HepG2 (cell line): ENCODE results near the gene C2orf81. TPM values are rescaled to one million over a fixed set of nuclear protein-coding genes. Genes with fewer than 3 reads are reported as not detected.
A peak's percentile ranks its signal among the peaks of the same experiment; 100 is the strongest.

Experiments
- ATF3 ChIP-seq: sonication (generic); formaldehyde crosslinking; IDR thresholded peaks from 2 replicates; pipeline ENCODE4 v1.4.0; 2020; ENCODE audit warnings: missing genetic modification reagents
- ATF7 ChIP-seq, 2 experiments: fragments of 450-650 bp in 1 of 2; sonication (generic) in 1 of 2; formaldehyde crosslinking in 1 of 2; IDR thresholded peaks; 2 replicates each; pipeline versions ENCODE4 v1.4.0 to v1.6.1; 2016 to 2020; ENCODE audit warnings: antibody characterized with exemption in 1 of 2, mild to moderate bottlenecking in 1 of 2, missing genetic modification reagents in 1 of 2
- BHLHE40 ChIP-seq: IDR thresholded peaks from 2 replicates; pipeline ENCODE4 v1.6.1; 2011; ENCODE audit warnings: low read length, improper control_type of control experiment
- CHD2 ChIP-seq: IDR thresholded peaks from 2 replicates; pipeline ENCODE4 v1.6.1; 2011; ENCODE audit warnings: low read depth, low read length, improper control_type of control experiment
- HNRNPH1 ChIP-seq: fragments of 200-400 bp; formaldehyde crosslinking; optimal IDR thresholded peaks from 2 replicates; pipeline ENCODE3; 2017; ENCODE audit warnings: mild to moderate bottlenecking, low read depth, low read length
- IRF9 ChIP-seq: sonication (generic); formaldehyde crosslinking; IDR thresholded peaks from 2 replicates; pipeline ENCODE4 v1.8.0; 2022; ENCODE audit warnings: missing genetic modification reagents, mild to moderate bottlenecking, borderline replicate concordance
- LRRFIP1 ChIP-seq: sonication (generic); formaldehyde crosslinking; conservative IDR thresholded peaks from 2 replicates; pipeline ENCODE4 v1.4.0; 2020; ENCODE audit warnings: missing genetic modification reagents
- MYNN ChIP-seq: sonication (generic); formaldehyde crosslinking; IDR thresholded peaks from 2 replicates; pipeline ENCODE4 v1.4.0; 2020; ENCODE audit warnings: mild to moderate bottlenecking, low read depth, missing genetic modification reagents
- NKX3-1 ChIP-seq: sonication (generic); formaldehyde crosslinking; IDR thresholded peaks from 2 replicates; pipeline ENCODE4 v1.5.0; 2020; ENCODE audit warnings: missing genetic modification reagents
- NR2F6 ChIP-seq, 2 experiments: IDR thresholded peaks; 2 replicates each; pipeline ENCODE4 v1.6.1; 2016; ENCODE audit warnings: antibody characterized with exemption in 1 of 2, mild to moderate bottlenecking in 1 of 2
- RXRB ChIP-seq: IDR thresholded peaks from 2 replicates; pipeline ENCODE4 v1.6.1; 2016; ENCODE audit warnings: borderline replicate concordance, missing genetic modification reagents, missing compliant biosample characterization
- SNAI1 ChIP-seq: sonication (generic); formaldehyde crosslinking; IDR thresholded peaks from 2 replicates; pipeline ENCODE4 v1.5.0; 2020; ENCODE audit warnings: mild to moderate bottlenecking, missing genetic modification reagents, borderline replicate concordance
- SP2 ChIP-seq: sonication (generic); formaldehyde crosslinking; IDR thresholded peaks from 2 replicates; pipeline ENCODE4 v1.5.1; 2020; ENCODE audit warnings: mild to moderate bottlenecking, missing genetic modification reagents
- THYN1 ChIP-seq: sonication (generic); formaldehyde crosslinking; IDR thresholded peaks from 2 replicates; pipeline ENCODE4 v1.8.1; 2023; ENCODE audit warnings: low read depth, mild to moderate bottlenecking, moderate library complexity, missing genetic modification reagents, borderline replicate concordance
- WIZ ChIP-seq: sonication (generic); formaldehyde crosslinking; IDR thresholded peaks from 2 replicates; pipeline ENCODE4 v1.5.1; 2020; ENCODE audit warnings: mild to moderate bottlenecking, missing genetic modification reagents
- ZFP82 ChIP-seq: sonication (generic); formaldehyde crosslinking; IDR thresholded peaks from 2 replicates; pipeline ENCODE4 v1.5.1; 2020; ENCODE audit warnings: mild to moderate bottlenecking, missing genetic modification reagents, borderline replicate concordance
- ZNF282 ChIP-seq: fragments of 450-650 bp; IDR thresholded peaks from 2 replicates; pipeline ENCODE4 v1.6.1; 2018; ENCODE audit not compliant: partially characterized antibody
- ZNF335 ChIP-seq: sonication (generic); formaldehyde crosslinking; IDR thresholded peaks from 2 replicates; pipeline ENCODE4 v1.4.0; 2020; ENCODE audit warnings: missing genetic modification reagents
- ZNF33B ChIP-seq: sonication (generic); formaldehyde crosslinking; IDR thresholded peaks from 2 replicates; pipeline ENCODE4 v1.5.1; 2020; ENCODE audit warnings: mild to moderate bottlenecking, missing genetic modification reagents
- ZNF572 ChIP-seq: sonication (generic); formaldehyde crosslinking; IDR thresholded peaks from 2 replicates; pipeline ENCODE4 v1.5.1; 2020; ENCODE audit warnings: mild to moderate bottlenecking, missing genetic modification reagents
- ZNF703 ChIP-seq: sonication (generic); formaldehyde crosslinking; IDR thresholded peaks from 2 replicates; pipeline ENCODE4 v1.5.1; 2020; ENCODE audit warnings: missing genetic modification reagents, mild to moderate bottlenecking, moderate library complexity, borderline replicate concordance
- ZSCAN31 ChIP-seq: sonication (generic); formaldehyde crosslinking; IDR thresholded peaks from 2 replicates; pipeline ENCODE4 v1.5.0; 2020; ENCODE audit warnings: low read depth, mild to moderate bottlenecking, missing genetic modification reagents
- polyA plus RNA-seq, 8 experiments: library from polyadenylated mRNA; depleted of rRNA in 3 of 8; stranded (reverse) in 7 of 8; unstranded in 1 of 8; fragments of >200 nt; fragmentation: Illumina TruSeq in 4 of 8; extraction: Trizol in 4 of 8; gene quantifications; 2 replicates each; pipeline versions ENCODE4 v1.2.1 to v1.2.3, GENCODE V29; 2011 to 2016; ENCODE audit warnings: low read depth in 4 of 8, missing spikeins in 1 of 8, mixed read lengths in 1 of 8; ENCODE audit not compliant: insufficient read depth in 1 of 8
- total RNA-seq, 5 experiments: library from RNA; depleted of rRNA; stranded (reverse); fragments of >200 nt; fragmentation: Illumina TruSeq; extraction: Trizol; gene quantifications; 2 replicates each; pipeline ENCODE4 v1.2.3, GENCODE V29; 2016; ENCODE audit warnings: low read depth in 1 of 5
- TF ChIP-seq, protein P1 (sequence below): sonication (generic); formaldehyde crosslinking; IDR thresholded peaks from 2 replicates; pipeline ENCODE4 v1.4.0; 2020; ENCODE audit warnings: missing genetic modification reagents, mild to moderate bottlenecking, borderline replicate concordance

The C2orf81 gene
- total and polyA plus RNA-seq, 2 of the 13 experiments (the other 11 are each of a cell fraction or from before 2014, with no cell fraction given) = 0.15 to 0.17 TPM

- TF ChIP-seq LRRFIP1 (CRISPR knock-in tag) = no peak
- no peak for TF ChIP-seq ZNF703 (CRISPR knock-in tag)
- TF ChIP-seq NKX3-1 (CRISPR knock-in tag) = no peak
- peak; percentile 38; the same call in 1 of the 2 replicates for TF ChIP-seq SP2 (CRISPR knock-in tag)
- 0 out of 2 replicates have a peak, but pooled peaks have one; percentile 20 for TF ChIP-seq NR2F6 (IDR thresholded peaks at IDR 0.05)
- no peak for TF ChIP-seq NR2F6 (CRISPR knock-in tag; IDR thresholded peaks at IDR 0.05)
- TF ChIP-seq, protein P1, sequence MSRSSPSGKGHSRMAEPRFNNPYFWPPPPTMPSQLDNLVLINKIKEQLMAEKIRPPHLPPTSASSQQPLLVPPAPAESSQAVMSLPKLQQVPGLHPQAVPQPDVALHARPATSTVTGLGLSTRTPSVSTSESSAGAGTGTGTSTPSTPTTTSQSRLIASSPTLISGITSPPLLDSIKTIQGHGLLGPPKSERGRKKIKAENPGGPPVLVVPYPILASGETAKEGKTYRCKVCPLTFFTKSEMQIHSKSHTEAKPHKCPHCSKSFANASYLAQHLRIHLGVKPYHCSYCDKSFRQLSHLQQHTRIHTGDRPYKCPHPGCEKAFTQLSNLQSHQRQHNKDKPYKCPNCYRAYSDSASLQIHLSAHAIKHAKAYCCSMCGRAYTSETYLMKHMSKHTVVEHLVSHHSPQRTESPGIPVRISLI (CRISPR knock-in tag) = no peak
- no peak for TF ChIP-seq BHLHE40
- TF ChIP-seq THYN1 (CRISPR knock-in tag) = no peak
- TF ChIP-seq ZFP82 = no peak
- TF ChIP-seq ATF7 (IDR thresholded peaks at IDR 0.05) = no peak
- no peak for TF ChIP-seq ATF7 (CRISPR knock-in tag; IDR thresholded peaks at IDR 0.05)
- 0 out of 2 replicates have a peak, but pooled peaks have one; percentile 4 for TF ChIP-seq SNAI1
- TF ChIP-seq CHD2 = 0 out of 2 replicates have a peak, but pooled peaks have one; percentile 35
- no peak for TF ChIP-seq ZNF33B (CRISPR knock-in tag)
- TF ChIP-seq ATF3 (CRISPR knock-in tag) = no peak
- peak; percentile 22 for TF ChIP-seq HNRNPH1
- no peak for TF ChIP-seq IRF9
- TF ChIP-seq ZNF335 (CRISPR knock-in tag) = no peak
- no peak for TF ChIP-seq ZNF282
- TF ChIP-seq ZSCAN31 = peak; percentile 18; the same call in 1 of the 2 replicates
- TF ChIP-seq RXRB (CRISPR knock-in tag) = no peak
- 0 out of 2 replicates have a peak, but pooled peaks have one; percentile 31 for TF ChIP-seq WIZ (CRISPR knock-in tag)
- TF ChIP-seq MYNN (CRISPR knock-in tag) = no peak
- TF ChIP-seq ZNF572 (CRISPR knock-in tag) = peak; percentile 85; the same call in 1 of the 2 replicates
Measured at GRCh38 chr2:74439803-74440377, 18.5 kb upstream of the C2orf81 start (continued).
